Stimulated activated CD4-positive, alpha-beta T cell treated with anti-CD3 and anti-CD28 coated beads, TNF-alpha, amount 100 ng/mL, for 4 hours (primary cell): ENCODE data around the gene MAJIN.

Experiments used
- DNase-seq, 3 experiments: peaks; one replicate each; pipeline ENCODE4 v3.0.0-alpha.2; 2020; ENCODE audit warnings: low read depth in 3 of 3

MAJIN gene

GRCh38 chr11:64892411-64892831 is 79.5 kb downstream of the MAJIN start:
- DNase-seq = no peak

GRCh38 chr11:64891880-64892279 is 80.0 kb downstream of the MAJIN start:
- DNase-seq = no peak

DNA sequence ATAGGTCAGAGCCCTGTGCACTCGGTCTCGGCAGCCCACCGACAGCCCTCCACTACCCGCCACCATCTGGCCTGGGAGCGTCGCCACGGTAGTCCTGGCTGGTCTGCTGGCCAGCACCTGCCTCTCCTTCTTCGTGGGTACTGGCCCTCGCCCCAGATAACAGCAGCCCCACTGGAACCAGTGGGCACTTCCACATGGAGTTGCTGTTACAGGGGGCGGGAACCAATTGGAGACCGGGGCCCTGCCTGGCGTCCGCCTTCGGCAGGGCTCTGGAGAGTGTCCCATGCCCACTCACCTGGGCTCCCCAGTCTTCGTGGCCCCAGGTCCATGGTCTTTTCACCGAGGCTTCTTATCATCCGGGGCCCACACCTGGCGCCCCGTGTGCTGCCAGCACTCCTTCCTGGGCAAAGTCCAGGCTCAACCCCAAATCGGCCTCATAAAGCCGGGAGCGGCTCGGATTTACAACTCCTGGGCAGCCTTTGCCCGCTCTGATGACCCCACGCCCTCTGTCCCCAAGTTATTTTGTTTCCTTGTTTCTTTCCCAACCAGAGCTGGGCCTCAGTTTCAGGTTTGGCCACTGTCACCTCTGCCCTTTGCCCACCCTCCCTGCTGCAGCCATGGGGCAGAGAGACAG is 80.6 kb downstream of the MAJIN start:
- DNase-seq = no peak

GRCh38 chr11:64890522-64890939 is 81.4 kb downstream of the MAJIN start:
- no peak for DNase-seq

GRCh38 chr11:64888729-64889511 is 83.0 kb downstream of the MAJIN start:
- DNase-seq = no peak

DNA sequence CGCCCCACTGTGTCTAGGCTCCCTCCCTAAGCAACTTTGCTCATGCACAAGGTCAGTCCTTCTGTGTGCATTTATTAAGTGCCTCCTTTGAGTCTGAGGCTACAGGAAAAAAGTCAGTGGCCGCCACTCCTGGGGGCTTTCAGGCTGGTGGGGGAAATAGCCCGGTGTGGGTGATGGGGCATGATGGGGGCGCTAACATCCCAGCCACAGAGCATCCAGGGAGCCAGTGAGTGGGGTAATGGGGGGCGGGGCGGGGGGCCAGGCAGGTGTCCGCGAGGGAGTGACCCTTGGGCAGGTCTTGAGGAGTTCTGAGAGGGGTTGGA is 83.5 kb downstream of the MAJIN start:
- DNase-seq = no peak
